ENCODE data around the gene SNX5.

SNX5 gene

DNA sequence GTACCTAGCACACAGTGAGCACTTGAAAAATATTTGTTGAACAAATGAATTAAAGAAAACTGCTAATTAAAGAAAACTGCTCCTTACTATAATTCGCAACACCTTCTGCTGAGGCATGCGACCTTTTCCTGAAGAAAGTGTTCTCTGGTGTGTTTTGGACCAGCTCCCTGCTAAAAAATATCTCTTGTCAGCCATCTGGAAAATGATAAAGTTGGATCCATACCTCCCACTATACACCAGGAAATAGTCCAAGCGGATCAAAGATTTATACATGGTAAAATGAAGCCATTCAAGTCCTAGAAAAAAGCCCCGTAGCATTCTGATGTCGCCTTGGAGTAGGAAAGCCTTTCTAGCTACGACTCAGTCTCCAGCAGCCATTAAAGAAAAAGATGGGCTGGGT, 45.8 kb upstream of the SNX5 start:
- no peak overlapping the region for H3K4me2 ChIP-seq (ENCODE audit: low read depth, low read length, poor library complexity, severe bottlenecking)
- H3K27ac ChIP-seq (ENCODE audit: low read depth, low read length), result no peak overlapping the region
- no peak overlapping the region for H2AFZ ChIP-seq (ENCODE audit: low read depth, low read length, severe bottlenecking)
- no peak for TF ChIP-seq EZH2phosphoT487 (conservative IDR thresholded peaks at IDR 0.05; ENCODE audit: low read length)
- TF ChIP-seq, protein P1, sequence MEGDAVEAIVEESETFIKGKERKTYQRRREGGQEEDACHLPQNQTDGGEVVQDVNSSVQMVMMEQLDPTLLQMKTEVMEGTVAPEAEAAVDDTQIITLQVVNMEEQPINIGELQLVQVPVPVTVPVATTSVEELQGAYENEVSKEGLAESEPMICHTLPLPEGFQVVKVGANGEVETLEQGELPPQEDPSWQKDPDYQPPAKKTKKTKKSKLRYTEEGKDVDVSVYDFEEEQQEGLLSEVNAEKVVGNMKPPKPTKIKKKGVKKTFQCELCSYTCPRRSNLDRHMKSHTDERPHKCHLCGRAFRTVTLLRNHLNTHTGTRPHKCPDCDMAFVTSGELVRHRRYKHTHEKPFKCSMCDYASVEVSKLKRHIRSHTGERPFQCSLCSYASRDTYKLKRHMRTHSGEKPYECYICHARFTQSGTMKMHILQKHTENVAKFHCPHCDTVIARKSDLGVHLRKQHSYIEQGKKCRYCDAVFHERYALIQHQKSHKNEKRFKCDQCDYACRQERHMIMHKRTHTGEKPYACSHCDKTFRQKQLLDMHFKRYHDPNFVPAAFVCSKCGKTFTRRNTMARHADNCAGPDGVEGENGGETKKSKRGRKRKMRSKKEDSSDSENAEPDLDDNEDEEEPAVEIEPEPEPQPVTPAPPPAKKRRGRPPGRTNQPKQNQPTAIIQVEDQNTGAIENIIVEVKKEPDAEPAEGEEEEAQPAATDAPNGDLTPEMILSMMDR (IDR thresholded peaks at IDR 0.05; ENCODE audit: insufficient read depth, low read length, poor library complexity, severe bottlenecking), result no peak
- no peaks in the 10 kb centered on the region for H3K9me3 ChIP-seq (ENCODE audit: insufficient read depth, low read length)
- H3K9me2 ChIP-seq (replicated peaks; ENCODE audit: insufficient read depth, low read length), result no peaks in the 10 kb centered on the region
- no peaks in the 10 kb centered on the region for H3F3A ChIP-seq (ENCODE audit: insufficient read depth)
- H3K27me3 ChIP-seq (ENCODE audit: low read length), result no peaks in the 10 kb centered on the region
- H3K9ac ChIP-seq (ENCODE audit: low read length), result no peak overlapping the region
- H3K4me3 ChIP-seq (ENCODE audit: insufficient read depth, low read length, poor library complexity, severe bottlenecking), result no peak overlapping the region
- H4K20me1 ChIP-seq (ENCODE audit: low read depth, low read length), result no peaks in the 10 kb centered on the region
- H3K79me2 ChIP-seq (ENCODE audit: insufficient read depth, low read length), result no peaks in the 10 kb centered on the region
- no peaks in the 10 kb centered on the region for H3K36me3 ChIP-seq (ENCODE audit: low read length)

DNA sequence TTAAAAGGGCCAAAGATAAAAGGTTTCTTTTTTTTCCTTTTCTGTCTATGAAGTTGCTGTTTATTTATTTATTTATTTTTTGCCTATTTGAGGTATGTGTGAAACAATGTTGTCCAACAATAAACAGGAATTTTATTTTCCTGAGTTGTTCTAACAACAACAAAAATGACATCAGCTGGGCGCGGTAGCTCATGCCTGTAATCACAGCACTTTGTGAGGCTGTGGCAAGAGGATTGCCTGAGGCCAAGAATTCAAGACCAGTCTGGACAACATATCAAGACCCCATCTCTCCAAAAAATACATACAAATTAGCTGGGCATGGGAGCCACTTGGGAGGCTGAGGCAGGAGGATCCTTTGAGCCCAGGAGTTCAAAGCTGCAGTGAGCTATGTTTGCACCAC, 44.3 kb upstream of the SNX5 start:
- no peaks in the 10 kb centered on the region for H3K9me2 ChIP-seq (replicated peaks; ENCODE audit: insufficient read depth, low read length)
- no peak overlapping the region for H3K9ac ChIP-seq (ENCODE audit: low read length)
- H3F3A ChIP-seq (ENCODE audit: insufficient read depth), result no peaks in the 10 kb centered on the region
- no peaks in the 10 kb centered on the region for H4K20me1 ChIP-seq (ENCODE audit: low read depth, low read length)
- no peak overlapping the region for H3K4me2 ChIP-seq (ENCODE audit: low read depth, low read length, poor library complexity, severe bottlenecking)
- H3K9me3 ChIP-seq (ENCODE audit: insufficient read depth, low read length), result no peaks in the 10 kb centered on the region
- no peaks in the 10 kb centered on the region for H3K36me3 ChIP-seq (ENCODE audit: low read length)
- TF ChIP-seq, protein P1 (IDR thresholded peaks at IDR 0.05; ENCODE audit: insufficient read depth, low read length, poor library complexity, severe bottlenecking), result no peak
- no peak for TF ChIP-seq EZH2phosphoT487 (conservative IDR thresholded peaks at IDR 0.05; ENCODE audit: low read length)
- H3K27me3 ChIP-seq (ENCODE audit: low read length), result no peaks in the 10 kb centered on the region
- no peak overlapping the region for H2AFZ ChIP-seq (ENCODE audit: low read depth, low read length, severe bottlenecking)
- H3K27ac ChIP-seq (ENCODE audit: low read depth, low read length), result no peak overlapping the region
- no peak overlapping the region for H3K4me3 ChIP-seq (ENCODE audit: insufficient read depth, low read length, poor library complexity, severe bottlenecking)
- no peaks in the 10 kb centered on the region for H3K79me2 ChIP-seq (ENCODE audit: insufficient read depth, low read length)

DNA sequence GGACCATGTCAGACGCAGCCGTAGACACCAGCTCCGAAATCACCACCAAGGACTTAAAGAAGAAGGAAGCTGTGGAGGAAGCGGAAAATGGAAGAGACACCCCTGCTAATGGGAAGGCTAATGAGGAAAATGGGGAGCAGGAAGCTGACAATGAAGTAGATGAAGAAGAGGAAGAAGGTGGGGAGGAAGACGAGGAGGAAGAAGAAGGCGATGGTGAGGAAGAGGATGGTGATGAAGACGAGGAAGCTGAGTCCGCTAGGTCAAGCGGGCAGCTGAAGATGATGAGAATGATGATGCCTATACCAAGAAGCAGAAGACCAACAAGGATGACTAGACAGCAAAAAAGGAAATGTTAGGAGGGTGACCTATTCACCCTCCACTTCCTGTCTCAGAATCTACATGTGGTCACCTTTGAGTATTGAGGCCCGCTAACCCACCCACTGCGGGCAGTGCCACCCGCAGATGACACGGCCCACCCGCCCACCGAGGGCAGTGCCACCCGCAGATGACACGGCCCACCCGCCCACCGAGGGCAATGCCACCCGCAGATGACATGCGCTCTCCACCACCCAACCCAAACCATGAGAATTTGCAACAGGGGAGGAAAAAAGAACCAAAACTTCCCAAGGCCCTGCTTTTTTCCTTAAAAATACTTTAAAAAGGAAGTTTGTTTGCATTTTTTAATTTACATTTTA, 43.5 kb upstream of the SNX5 start:
- Histone ChIP-seq H3K36me3 (ENCODE audit: low read length) (no peaks in the 10 kb centered on the region), H3K4me2 (ENCODE audit: low read depth, low read length, poor library complexity, severe bottlenecking) (no peak overlapping the region)
- TF ChIP-seq, protein P1 (IDR thresholded peaks at IDR 0.05; ENCODE audit: insufficient read depth, low read length, poor library complexity, severe bottlenecking), result no peak
- TF ChIP-seq EZH2phosphoT487 (conservative IDR thresholded peaks at IDR 0.05; ENCODE audit: low read length), result no peak

More for the DNA sequence above, 43.5 kb upstream of the SNX5 start:
- Histone ChIP-seq H3K4me3 (ENCODE audit: insufficient read depth, low read length, poor library complexity, severe bottlenecking) (no peak overlapping the region), H3K27me3 (ENCODE audit: low read length) (no peaks in the 10 kb centered on the region), H4K20me1 (ENCODE audit: low read depth, low read length) (no peaks in the 10 kb centered on the region), H3K79me2 (ENCODE audit: insufficient read depth, low read length) (no peaks in the 10 kb centered on the region), H3F3A (ENCODE audit: insufficient read depth) (no peaks in the 10 kb centered on the region), H3K9me2 (replicated peaks; ENCODE audit: insufficient read depth, low read length) (no peaks in the 10 kb centered on the region), H2AFZ (ENCODE audit: low read depth, low read length, severe bottlenecking) (no peak overlapping the region), H3K9ac (ENCODE audit: low read length) (no peak overlapping the region), H3K9me3 (ENCODE audit: insufficient read depth, low read length) (no peaks in the 10 kb centered on the region), H3K27ac (ENCODE audit: low read depth, low read length) (no peak overlapping the region)

Measured in SU-DHL-6 (cell line).